ENCODE data around the gene RALGPS2. TPM values are rescaled to one million over a fixed set of nuclear protein-coding genes. Genes with fewer than 3 reads are reported as not detected.

RALGPS2 gene
- total and polyA plus RNA-seq, 2 of the 8 experiments (the other 6 are each of a cell fraction or from before 2014, with no cell fraction given) = 6.7 to 38.0 TPM

DNA sequence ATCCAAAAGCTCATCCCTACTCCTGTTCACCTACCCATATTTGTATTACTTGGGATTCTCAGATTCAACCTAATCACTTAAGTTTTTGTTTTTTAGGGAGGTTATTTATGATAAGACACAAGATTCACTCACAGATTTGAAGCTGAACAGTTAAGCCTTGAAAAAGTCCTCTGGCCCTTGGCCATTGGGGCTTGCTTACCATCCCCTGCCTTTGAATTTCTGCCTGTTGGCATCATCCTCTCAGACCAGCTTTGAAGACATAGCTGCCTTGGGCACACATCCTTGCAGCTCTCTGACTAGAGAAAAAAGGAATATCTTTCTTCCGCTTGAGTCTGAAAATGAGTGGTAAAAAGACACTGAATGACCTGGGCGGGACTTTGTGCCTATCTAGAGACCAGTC, 41.8 kb upstream of the RALGPS2 start (continued):
- TF ChIP-seq CHD7 (IDR thresholded peaks at IDR 0.05; ENCODE audit: insufficient replicate concordance, low read length) (no peak), SIX5 (IDR thresholded peaks at IDR 0.05; ENCODE audit: low read depth, low read length) (no peak), RXRA (IDR thresholded peaks at IDR 0.05; ENCODE audit: insufficient read depth, low read depth, low read length) (no peak), RBBP5 (IDR thresholded peaks at IDR 0.05; ENCODE audit: borderline replicate concordance, low read depth, low read length) (no peak), ASH2L (IDR thresholded peaks at IDR 0.05; ENCODE audit: low read length) (no peak), TCF12 (IDR thresholded peaks at IDR 0.05; ENCODE audit: low read depth, low read length) (no peak), TAF7 (optimal IDR thresholded peaks at IDR 0.05; ENCODE audit: borderline replicate concordance, low read depth, low read length) (no peak)
- TF ChIP-seq, protein P1, sequence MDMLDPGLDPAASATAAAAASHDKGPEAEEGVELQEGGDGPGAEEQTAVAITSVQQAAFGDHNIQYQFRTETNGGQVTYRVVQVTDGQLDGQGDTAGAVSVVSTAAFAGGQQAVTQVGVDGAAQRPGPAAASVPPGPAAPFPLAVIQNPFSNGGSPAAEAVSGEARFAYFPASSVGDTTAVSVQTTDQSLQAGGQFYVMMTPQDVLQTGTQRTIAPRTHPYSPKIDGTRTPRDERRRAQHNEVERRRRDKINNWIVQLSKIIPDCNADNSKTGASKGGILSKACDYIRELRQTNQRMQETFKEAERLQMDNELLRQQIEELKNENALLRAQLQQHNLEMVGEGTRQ (IDR thresholded peaks at IDR 0.05; ENCODE audit: low read length) = no peak
- TF ChIP-seq, protein P2, sequence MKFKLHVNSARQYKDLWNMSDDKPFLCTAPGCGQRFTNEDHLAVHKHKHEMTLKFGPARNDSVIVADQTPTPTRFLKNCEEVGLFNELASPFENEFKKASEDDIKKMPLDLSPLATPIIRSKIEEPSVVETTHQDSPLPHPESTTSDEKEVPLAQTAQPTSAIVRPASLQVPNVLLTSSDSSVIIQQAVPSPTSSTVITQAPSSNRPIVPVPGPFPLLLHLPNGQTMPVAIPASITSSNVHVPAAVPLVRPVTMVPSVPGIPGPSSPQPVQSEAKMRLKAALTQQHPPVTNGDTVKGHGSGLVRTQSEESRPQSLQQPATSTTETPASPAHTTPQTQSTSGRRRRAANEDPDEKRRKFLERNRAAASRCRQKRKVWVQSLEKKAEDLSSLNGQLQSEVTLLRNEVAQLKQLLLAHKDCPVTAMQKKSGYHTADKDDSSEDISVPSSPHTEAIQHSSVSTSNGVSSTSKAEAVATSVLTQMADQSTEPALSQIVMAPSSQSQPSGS (IDR thresholded peaks at IDR 0.05; ENCODE audit: low read length) = no peak
